ENCODE results near the gene ACSF3.

Gene ACSF3

GRCh38 chr16:89113152-89113547 is 19.5 kb downstream of the ACSF3 start:
- no peak for DNase-seq

- no peak for DNase-seq
These were observed 20.0 kb downstream of the ACSF3 start for GRCh38 chr16:89113661-89114060.

GRCh38 chr16:89114159-89114981 is 20.7 kb downstream of the ACSF3 start:
- DNase-seq = no peak

DNA sequence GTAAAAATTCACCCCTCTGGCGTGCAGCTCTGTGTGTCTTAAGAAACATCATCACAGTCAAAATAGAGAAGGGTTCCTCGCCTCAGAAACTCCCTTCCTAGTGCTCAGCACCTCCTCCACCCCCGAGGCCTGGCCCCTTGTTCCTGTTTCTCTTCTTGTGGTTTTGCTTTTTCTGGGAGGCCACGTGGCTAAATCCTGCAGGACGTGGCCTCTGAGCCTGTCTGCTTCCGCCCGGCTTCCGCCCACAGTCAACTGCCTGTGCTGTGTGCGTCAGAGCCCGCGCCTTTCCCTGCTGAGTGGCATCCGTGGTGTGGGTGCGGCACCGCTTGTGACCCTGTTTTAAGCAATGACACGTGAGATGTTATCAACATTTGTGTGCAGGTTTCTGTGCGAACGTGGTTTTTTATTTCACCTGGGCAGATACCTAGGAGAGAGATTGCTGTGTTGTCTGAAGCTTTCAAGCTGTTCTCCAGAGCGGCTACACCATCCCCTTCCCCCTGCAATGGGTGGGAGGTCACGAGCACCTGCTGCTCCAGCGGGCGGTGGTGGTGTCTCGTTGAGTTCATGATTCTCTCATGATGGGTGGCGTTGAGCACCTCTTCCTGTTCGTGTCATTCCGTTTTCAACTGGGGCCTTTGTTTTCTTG is 21.7 kb downstream of the ACSF3 start:
- peak; percentile 87 for DNase-seq

DNA sequence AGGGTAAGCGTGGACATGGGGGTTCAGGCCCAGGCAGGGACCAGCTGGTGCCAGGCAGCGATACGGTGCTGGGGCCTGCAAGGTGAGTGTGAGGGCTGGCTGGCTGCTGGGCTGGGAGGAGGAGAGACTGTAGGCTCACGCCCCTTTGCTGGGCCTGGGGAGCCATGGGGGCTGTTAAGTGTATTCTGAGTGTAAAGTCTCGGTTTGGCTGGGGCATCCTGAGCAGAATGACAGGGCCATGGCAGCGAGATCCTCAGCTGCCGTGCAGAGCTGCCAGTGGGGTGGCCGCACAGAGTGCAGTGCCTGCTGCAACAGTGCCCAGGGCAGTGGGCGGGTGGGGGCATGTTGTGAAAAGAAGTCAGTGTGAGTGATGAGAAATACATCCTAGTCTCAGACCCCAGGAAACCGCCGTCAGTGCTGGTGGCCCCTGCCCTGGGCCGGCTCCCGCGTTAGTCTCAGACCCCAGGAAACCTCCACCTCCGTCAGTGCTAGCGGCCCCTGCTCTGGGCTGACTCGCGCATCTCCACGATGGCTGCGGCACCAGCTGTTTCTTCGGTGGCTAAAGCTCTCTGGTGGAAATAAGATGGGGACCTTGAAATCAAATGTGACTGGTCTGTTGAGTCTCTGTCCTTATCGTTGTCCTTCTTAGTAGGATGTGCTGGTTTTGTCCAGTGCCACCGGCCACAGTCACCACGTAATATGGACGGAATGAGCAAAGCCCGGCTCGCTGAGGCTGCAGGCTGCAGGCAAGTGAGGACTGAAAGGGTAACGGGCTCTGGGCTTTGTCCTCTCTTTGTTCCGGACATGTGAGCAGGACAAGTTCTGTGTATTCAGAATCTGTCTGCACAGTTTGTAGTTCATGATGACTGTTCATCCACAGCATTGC is 22.9 kb downstream of the ACSF3 start:
- no peak for DNase-seq

DNA sequence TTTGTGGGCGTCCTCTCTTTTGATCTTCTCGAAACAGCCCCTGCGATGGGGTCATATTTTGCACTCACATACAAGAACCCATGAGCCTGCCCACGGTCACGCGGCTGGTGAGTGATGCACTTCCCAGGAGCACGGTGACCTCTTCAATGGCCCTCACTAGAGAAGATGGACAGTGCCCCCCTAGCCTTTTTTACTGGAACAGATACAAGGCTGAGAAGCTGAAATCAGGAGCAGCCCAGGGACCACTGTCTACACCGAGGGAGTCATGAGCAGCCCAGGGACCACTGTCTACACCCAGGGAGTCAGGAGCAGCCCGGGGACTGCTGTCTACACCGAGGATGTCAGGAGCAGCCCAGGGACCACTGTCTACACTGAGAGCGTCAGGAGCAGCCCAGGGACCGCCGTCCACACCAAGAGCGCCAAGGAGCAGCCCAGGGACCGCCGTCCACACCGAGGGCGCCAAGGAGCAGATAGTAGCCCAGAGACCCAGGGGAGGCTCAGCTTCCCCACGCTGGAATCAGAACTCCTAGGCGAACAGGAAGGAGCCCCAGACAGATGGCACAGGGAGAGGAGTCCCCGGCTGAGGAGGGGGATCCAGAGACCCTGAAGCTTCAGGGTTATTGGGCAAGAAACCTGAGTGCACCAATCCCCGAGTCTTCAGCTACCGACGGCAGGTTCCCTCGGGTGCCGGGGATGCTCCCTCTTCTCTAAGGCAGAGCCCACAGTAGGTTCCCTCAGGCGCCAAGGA is 23.7 kb downstream of the ACSF3 start:
- DNase-seq = no peak

DNA sequence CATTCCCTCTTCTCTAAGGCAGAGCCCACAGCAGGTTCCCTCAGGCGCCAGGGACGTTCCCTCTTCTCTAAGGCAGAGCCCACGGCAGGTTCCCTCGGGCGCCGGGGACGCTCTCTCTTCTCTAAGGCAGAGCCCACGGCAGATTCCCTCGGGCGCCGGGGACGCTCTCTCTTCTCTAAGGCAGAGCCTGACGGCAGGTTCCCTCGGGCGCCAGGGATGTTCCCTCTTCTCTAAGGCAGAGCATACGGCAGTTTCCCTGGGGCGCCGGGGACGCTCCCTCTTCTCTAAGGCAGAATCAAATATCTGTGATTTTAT is 24.3 kb downstream of the ACSF3 start:
- DNase-seq = no peak

DNA sequence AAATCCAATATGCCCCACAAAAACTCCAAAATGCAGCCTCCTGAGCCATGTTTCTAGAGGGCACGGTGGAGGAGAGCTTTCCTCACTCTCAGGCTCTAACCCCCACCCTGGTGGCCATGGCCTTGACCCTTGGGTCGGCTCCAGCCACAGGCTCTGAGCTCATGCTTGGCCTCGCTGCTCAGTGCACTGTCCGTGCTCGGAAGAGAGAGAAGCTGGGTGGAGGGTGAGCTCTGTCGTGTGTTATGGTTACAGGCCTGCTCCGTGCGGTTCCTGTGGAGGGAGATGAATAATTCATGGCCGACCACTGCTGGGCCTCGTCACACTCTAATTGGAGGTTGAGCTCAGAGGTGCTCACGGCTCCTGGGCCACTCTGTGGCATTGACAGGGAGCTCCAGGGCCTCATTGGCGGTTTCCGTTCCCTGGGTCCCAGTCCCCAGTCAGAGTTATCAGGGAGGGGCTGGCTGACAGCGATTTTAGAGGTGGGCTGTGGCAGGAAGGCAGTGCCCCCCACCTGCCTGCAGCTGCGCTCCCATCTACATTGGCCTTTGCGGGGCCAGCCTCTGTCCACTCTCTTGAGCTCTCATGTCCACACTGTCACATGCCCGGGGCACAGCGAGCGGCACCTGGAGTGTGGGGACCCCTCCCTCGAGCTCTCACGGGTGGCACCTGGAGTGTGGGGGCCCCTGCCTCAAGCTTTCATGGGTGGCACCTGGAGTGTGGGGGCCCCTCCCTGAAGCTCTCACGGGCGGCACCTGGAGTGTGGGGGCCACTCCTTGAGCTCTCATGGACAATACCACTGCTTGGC is 24.9 kb downstream of the ACSF3 start:
- no peak for DNase-seq

GRCh38 chr16:89119166-89119621 is 25.5 kb downstream of the ACSF3 start:
- no peak for DNase-seq

DNA sequence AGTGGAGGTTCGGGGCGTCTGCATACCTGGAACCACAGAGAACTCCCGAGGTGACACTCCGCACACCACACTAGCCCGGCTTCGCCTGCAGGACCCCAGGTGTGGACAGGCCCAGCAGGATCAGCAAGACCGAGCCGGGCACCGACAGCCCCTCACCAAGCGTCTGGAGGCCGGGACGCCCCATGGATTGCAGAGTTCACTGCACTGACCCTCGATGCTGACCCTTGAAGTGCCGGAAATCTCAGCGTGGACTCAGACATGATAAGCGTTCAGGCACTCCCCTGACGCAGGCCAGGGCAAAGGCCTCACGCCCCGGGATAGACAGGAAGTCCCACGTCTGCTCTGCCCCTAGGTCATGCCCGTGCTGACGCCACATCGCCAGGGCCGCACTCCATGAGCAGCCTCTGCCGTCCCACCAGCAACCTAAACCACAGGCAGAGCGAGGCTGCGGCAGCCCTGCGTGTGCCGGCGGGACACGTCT is 26.0 kb downstream of the ACSF3 start:
- DNase-seq = no peak

- DNase-seq = no peak
These were observed 26.6 kb downstream of the ACSF3 start for GRCh38 chr16:89120281-89120680.

DNA sequence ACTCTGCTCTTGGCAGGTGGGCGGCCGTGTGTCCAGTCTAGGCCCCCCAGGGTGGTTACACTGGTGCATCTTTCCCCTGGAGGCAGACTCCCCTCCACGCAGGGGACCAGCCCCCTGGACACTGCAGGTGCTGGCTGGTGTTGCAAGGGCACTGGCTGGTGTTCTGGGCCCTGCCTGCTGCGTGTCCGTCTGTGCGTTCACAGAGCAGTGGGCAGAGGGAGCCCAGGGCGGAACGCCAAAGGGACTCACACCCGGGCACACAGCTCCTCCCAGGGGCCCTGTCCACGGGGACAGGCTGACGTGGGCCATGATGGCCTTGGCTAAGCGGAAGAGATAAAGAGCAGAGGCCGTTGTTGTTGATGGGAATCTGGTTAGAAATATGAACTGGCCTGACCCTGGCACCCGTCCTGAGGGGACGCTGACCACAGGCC is 27.3 kb downstream of the ACSF3 start:
- no peak for DNase-seq

DNA sequence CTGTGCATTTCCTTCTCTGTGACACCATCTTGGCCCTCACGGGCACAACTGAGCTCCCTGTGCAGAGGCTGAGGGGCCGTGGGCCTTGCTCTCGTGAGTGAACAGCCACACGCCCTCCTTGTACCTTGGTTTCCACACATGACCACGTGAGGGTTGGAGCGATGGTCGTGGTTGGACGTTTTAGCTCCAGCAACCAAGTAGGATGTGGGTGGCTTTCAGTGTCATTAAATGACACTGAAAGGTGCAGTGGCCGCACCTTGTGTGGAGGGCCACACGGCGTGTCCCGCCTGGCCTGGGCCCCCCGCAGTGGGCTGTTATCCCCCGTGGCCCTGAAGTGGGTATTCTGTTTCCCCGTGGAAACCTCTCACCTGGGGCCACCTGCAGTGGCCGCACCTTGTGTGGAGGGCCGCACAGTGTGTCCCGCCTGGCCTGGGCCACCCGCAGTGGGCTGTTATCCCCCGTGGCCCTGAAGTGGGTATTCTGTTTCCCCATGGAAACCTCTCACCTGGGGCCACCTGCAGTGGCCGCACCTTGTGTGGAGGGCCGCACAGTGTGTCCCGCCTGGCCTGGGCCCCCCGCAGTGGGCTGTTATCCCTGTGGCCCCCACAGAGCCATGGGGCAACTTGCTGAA is 28.2 kb downstream of the ACSF3 start:
- DNase-seq = no peak

GRCh38 chr16:89122322-89122851 is 28.7 kb downstream of the ACSF3 start:
- DNase-seq = no peak

GRCh38 chr16:89123001-89123830 is 29.6 kb downstream of the ACSF3 start:
- DNase-seq = no peak

- no peak for DNase-seq
These were observed 30.1 kb downstream of the ACSF3 start for GRCh38 chr16:89123831-89124100.

GRCh38 chr16:89129378-89129777 is 35.7 kb downstream of the ACSF3 start:
- DNase-seq = no peak

DNA sequence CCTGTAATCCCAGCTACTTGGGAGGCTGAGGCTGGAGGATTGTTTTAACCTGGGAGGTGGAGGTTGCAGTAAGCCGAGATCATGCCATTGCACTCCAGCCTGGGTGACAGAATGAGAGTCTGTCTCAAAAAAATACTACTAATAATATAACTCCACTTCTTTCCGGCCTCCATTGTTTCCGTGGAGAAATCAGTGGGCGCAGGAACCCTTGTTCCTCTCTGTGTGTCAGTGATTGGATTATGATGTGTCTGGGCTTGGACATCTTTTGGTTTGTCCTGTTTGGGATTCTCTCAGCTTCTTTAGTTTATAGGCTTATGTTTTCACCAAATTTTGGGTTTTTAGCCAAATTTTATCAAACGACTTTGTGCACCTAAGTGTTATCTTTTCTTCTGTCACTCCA is 36.8 kb downstream of the ACSF3 start:
- DNase-seq = no peak

- no peak for DNase-seq
These were observed 38.1 kb downstream of the ACSF3 start for GRCh38 chr16:89131783-89132182.
